Measurements from ENCODE around the gene VGLL2.

Gene VGLL2

DNA sequence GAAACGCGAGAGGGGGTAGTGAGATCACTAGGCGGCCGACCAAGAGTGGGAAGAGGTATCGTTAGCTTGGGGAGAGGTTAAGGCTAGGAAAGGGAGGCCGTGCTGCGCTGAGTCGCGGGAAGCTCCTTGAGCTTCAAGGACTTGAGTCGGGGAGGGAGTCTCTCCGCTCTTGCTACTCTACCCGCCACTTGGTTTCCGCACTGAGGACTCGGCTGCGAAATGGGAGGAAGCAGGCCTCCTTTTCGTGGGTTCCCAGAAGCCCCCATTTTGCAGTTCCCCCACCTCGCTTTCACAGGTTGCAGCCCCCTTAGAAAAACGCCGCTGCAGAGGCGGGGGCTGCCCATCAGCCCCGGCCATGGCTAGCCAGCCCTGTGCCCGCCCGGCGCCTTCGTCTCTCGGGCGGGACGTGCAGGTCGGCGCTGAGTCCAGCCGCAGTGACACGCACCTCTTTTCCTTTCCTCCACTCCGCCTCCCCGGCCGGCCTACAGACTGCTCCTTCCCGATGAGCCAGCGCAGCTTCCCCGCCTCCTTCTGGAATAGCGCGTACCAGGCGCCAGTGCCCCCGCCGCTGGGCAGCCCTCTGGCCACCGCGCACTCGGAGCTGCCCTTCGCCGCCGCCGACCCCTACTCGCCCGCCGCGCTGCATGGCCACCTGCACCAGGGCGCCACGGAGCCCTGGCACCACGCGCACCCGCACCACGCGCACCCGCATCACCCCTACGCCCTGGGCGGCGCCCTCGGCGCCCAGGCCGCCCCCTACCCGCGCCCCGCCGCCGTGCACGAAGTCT lies 4.9 kb downstream of the VGLL2 start:
- H3K4me3 ChIP-seq (ENCODE audit: low read depth, low read length), result no peak overlapping the region
- TF ChIP-seq, protein P1, sequence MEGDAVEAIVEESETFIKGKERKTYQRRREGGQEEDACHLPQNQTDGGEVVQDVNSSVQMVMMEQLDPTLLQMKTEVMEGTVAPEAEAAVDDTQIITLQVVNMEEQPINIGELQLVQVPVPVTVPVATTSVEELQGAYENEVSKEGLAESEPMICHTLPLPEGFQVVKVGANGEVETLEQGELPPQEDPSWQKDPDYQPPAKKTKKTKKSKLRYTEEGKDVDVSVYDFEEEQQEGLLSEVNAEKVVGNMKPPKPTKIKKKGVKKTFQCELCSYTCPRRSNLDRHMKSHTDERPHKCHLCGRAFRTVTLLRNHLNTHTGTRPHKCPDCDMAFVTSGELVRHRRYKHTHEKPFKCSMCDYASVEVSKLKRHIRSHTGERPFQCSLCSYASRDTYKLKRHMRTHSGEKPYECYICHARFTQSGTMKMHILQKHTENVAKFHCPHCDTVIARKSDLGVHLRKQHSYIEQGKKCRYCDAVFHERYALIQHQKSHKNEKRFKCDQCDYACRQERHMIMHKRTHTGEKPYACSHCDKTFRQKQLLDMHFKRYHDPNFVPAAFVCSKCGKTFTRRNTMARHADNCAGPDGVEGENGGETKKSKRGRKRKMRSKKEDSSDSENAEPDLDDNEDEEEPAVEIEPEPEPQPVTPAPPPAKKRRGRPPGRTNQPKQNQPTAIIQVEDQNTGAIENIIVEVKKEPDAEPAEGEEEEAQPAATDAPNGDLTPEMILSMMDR (IDR thresholded peaks at IDR 0.05; ENCODE audit: low read depth, low read length), result no peak

DNA sequence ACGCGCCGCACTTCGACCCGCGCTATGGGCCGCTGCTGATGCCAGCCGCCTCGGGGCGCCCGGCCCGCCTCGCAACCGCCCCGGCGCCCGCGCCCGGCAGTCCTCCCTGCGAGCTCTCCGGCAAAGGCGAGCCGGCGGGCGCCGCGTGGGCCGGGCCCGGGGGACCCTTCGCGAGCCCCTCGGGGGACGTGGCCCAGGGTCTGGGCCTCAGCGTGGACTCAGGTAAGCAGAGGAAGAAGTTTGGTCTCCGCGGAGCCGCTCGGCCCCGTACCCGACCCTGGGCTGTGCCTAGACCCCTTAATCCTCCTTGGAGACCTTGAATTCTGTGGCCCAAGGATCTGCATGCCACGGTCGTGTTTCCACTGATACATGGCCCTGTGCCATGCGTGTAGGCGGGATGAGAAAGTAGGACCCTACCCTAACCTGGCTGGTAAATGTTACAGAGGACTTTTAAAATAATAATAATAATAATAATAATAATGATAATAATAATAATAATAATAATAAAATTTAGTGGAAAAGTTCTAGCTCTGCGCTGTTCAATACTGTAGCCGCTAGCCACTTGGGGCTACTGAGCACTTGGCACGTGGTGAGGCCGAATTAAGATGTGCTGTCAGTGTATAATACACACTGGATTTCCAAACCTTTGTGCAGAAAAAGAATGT lies 5.6 kb downstream of the VGLL2 start:
- H3K4me3 ChIP-seq (ENCODE audit: low read depth, low read length), result no peak overlapping the region
- TF ChIP-seq, protein P1 (IDR thresholded peaks at IDR 0.05; ENCODE audit: low read depth, low read length), result no peak

DNA sequence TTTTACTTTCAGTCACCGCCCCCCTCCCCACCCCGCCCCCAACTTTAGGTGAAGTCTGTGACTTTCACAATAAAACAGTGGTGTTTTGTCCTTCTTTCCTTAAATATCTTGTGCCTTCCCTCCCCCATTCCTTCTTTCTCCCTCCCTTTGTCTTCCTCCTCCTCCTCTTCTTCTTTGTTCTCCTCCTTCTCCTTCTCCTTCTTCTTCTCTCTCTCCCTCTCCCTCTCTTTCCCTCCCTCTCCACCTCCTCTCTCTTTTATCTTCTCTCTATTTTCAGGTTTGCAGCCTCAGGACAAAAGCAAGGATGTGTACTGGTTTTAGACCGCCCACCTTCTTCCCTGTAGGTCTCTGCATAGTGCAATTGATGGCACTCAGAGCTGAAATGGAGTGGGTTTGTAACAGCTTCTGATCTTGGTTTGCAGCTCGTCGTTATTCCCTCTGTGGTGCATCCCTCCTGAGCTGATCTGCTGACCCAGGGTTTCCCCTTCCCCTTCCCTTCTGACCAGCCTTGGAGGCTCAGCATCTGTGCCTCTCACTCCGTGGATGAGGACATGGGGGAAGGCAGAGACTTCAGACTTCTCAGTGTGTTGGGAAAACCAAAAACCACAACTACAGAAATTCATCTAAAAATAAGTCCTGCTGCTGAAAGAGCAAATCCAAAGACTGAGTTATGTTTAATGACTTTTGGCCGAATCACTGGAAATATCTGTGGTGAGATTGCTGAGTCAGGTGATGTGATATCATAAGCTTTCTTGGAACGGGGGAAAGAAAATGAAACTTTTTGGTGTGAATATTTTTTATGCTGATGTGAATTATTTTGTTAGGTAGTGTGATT lies 6.9 kb downstream of the VGLL2 start:
- H3K4me3 ChIP-seq (ENCODE audit: low read depth, low read length), result no peak overlapping the region
- TF ChIP-seq, protein P1 (IDR thresholded peaks at IDR 0.05; ENCODE audit: low read depth, low read length), result no peak

DNA sequence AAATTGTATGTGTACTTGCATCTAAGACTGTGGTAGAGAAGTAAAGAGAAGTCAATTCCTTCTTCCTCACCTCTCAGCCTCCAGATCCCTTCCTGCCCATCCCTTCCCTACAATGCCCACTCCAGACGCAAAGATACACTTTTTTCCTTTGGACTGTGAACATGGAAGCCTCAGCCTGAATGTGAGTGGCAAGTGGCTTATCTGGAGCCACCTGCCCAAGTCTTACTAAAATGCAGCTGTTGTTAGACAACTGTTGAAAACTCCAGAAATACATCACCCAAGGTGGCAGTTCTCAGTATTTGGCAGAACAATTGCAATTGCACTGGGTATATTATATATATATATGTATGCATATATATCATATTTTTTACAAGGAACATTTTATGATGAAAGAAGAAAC lies 7.5 kb downstream of the VGLL2 start:
- no peak overlapping the region for H3K4me3 ChIP-seq (ENCODE audit: low read depth, low read length)
- TF ChIP-seq, protein P1 (IDR thresholded peaks at IDR 0.05; ENCODE audit: low read depth, low read length), result no peak

DNA sequence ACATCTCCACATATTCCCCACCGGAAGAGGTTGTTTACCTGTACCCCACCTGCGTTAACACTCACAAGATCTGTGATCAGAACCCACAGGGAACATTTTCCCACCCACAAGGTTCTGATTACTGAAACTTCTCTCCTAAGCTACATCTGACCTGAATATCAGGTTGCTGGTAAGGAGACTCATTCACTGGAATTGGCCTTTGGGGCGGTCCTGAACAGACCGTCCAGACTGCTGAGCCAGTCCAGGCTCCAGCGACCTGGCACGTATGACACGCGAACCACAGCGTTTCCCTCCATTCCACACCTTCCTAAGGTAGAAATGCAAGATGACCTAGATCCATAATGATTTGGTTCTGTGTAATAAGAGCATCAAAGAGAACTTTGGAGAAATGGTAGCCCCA lies 9.8 kb downstream of the VGLL2 start:
- TF ChIP-seq, protein P1 (IDR thresholded peaks at IDR 0.05; ENCODE audit: low read depth, low read length), result no peak
- H3K4me3 ChIP-seq (ENCODE audit: low read depth, low read length), result no peak overlapping the region

DNA sequence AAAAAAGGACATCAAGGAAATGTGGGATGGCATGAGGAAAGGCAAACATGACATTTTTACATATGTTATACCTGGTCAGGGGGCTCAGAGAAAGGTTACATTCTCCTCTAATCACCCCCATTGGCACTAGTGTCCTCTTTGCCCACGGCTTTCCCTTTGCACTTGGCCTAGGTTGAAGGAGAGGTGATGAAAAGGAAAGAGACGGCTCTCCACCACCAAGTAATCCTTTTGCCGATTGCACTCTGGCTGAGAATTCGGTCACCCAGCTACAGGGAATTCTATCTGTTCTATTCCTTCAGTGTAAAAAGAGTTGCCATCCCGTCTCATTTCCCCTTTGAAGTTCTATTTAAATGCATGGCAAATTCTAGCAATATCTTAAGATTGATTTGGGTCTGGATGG lies 10.4 kb downstream of the VGLL2 start:
- TF ChIP-seq, protein P1 (IDR thresholded peaks at IDR 0.05; ENCODE audit: low read depth, low read length), result no peak

More for the DNA sequence above, 10.4 kb downstream of the VGLL2 start:
- no peak overlapping the region for H3K4me3 ChIP-seq (ENCODE audit: low read depth, low read length)
